Stomach (tissue), 9 donors: Measurements from ENCODE around the gene PDIA4. TPM values are rescaled to one million over a fixed set of nuclear protein-coding genes. Genes with fewer than 3 reads are reported as not detected.

Source experiments
- DNase-seq, 2 donors: peaks; one replicate each; pipeline versions ENCODE4 v3.0.0 to v3.0.0-alpha.2; 2013 to 2019
- H3K27ac ChIP-seq, 5 donors: fragments of 200-600 bp in 4 of 5; sonication (generic) in 4 of 5; one replicate each; pipeline ENCODE4 v1.5.1; 2013 to 2019; ENCODE audit warnings: mild to moderate bottlenecking in 1 of 5, moderate library complexity in 1 of 5
- H3K27me3 ChIP-seq, 3 donors: fragments of 200-600 bp; sonication (generic); one replicate each; pipeline ENCODE4 v1.5.1; 2017 to 2019; ENCODE audit warnings: mixed run types in 1 of 3
- H3K36me3 ChIP-seq, 4 donors: fragments of 200-600 bp; sonication (generic); 1 replicate in 3 of 4; 2 replicates in 1 of 4; pipeline ENCODE4 v1.5.1; 2016 to 2019
- H3K4me1 ChIP-seq, 4 donors: fragments of 200-600 bp; sonication (generic); one replicate each; pipeline ENCODE4 v1.5.1; 2016 to 2019
- H3K4me3 ChIP-seq, 4 donors: fragments of 200-600 bp; sonication (generic) in 3 of 4; one replicate each; pipeline ENCODE4 v1.5.1; 2016 to 2019; ENCODE audit warnings: mild to moderate bottlenecking in 1 of 4
- H3K9me3 ChIP-seq, 4 donors: fragments of 200-600 bp; sonication (generic); one replicate each; pipeline ENCODE4 v1.5.1; 2016 to 2019
- EP300 ChIP-seq: sonication (generic); formaldehyde crosslinking; IDR thresholded peaks from one replicate; pipeline ENCODE4 v1.6.1; 2017; ENCODE audit warnings: antibody characterized with exemption
- POLR2A ChIP-seq, 4 donors: fragments of 450-650 bp; IDR thresholded peaks; one replicate each; pipeline ENCODE4 v1.6.1; 2016; ENCODE audit warnings: antibody characterized with exemption in 4 of 4, control low read depth in 2 of 4, mild to moderate bottlenecking in 1 of 4, moderate library complexity in 1 of 4
- POLR2AphosphoS5 ChIP-seq, 3 donors: sonication (generic); formaldehyde crosslinking; IDR thresholded peaks; one replicate each; pipeline ENCODE4 v1.6.1; 2016; ENCODE audit warnings: antibody characterized with exemption in 3 of 3
- WGBS, 5 donors: extraction: QIAGEN DNeasy Blood & Tissue Kit in 3 of 5; methylation state at CpG; one replicate each; pipeline versions ENCODE4 v1.1.5 to v1.1.7; 2013 to 2018; 5-methylcytosine and 5-hydroxymethylcytosine counted together
- intact Hi-C: fragments of 100-400 bp; cut with DNase I; formaldehyde crosslinking; loops from one replicate; pipeline ENCODE4 v1.15.1; 2023; ENCODE audit warnings: low total_unique reads
- polyA plus RNA-seq, 3 donors: library from polyadenylated mRNA; stranded (reverse); fragments of 200-250 nt; gene quantifications; one replicate each; pipeline ENCODE4 v1.2.3, GENCODE V29; 2013
- total RNA-seq, 5 donors: library from RNA; depleted of rRNA; stranded (reverse); fragments of >200 nt; gene quantifications; one replicate each; pipeline versions ENCODE4 v1.1.0 to v1.2.3, GENCODE V29; 2014 to 2016
- TF ChIP-seq, protein P1 (sequence below), 7 experiments: fragments of 450-650 bp in 4 of 7; fragments of 200-600 bp in 3 of 7; sonication (generic) in 3 of 7; IDR thresholded peaks; one replicate each; pipeline ENCODE4 v1.5.1; 2016 to 2019; ENCODE audit warnings: antibody characterized with exemption in 7 of 7, control low read depth in 2 of 7, mild to moderate bottlenecking in 1 of 7
- donor health status: healthy with polysubstance abuse.
- donor health status: Bipolar disorder and iron deficiency.
- donor health status: healthy.

Gene PDIA4
- total and polyA plus RNA-seq, 8 donors: 13.7 to 185 (median 73.3) TPM

DNA sequence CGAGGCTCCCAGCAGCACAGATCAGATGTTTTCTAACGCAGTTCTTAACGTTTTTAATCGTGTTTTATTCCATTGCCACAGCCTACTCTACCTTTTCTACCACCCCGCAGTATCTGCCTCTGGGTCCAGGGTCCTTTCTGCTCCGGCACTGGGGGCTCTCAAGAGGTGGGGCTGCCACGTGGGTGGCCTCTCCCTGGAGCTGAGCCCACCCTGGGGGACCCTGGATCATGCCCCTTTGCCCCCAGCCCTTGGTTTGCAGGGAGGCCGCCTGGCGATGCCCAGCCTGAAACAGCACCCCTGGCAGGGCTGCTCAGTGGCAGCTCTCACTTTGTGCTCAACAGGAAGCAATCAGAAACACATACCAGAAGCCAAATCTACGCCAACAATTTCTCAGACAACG is 25.3 kb downstream of the PDIA4 start:
- TF ChIP-seq POLR2A (IDR thresholded peaks at IDR 0.05) (no peak), POLR2AphosphoS5 (IDR thresholded peaks at IDR 0.05) (no peak), EP300 (no peak)
- TF ChIP-seq, protein P1, sequence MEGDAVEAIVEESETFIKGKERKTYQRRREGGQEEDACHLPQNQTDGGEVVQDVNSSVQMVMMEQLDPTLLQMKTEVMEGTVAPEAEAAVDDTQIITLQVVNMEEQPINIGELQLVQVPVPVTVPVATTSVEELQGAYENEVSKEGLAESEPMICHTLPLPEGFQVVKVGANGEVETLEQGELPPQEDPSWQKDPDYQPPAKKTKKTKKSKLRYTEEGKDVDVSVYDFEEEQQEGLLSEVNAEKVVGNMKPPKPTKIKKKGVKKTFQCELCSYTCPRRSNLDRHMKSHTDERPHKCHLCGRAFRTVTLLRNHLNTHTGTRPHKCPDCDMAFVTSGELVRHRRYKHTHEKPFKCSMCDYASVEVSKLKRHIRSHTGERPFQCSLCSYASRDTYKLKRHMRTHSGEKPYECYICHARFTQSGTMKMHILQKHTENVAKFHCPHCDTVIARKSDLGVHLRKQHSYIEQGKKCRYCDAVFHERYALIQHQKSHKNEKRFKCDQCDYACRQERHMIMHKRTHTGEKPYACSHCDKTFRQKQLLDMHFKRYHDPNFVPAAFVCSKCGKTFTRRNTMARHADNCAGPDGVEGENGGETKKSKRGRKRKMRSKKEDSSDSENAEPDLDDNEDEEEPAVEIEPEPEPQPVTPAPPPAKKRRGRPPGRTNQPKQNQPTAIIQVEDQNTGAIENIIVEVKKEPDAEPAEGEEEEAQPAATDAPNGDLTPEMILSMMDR (IDR thresholded peaks at IDR 0.05): no peak
- peaks cover 46 to 68% (median 64%) of the 10 kb centered on the region in 4 donors for H3K36me3 ChIP-seq
- DNase-seq: no peak
- intact Hi-C loops: loop anchor here (10.0 kb wide), 1 partner anchor 62 kb away; no protein-coding TSS in a partner anchor
- no peaks in the 10 kb centered on the region for H3K9me3 ChIP-seq
- no peaks in the 10 kb centered on the region for H3K27me3 ChIP-seq
- H3K4me1 ChIP-seq: peaks cover 0 to 13% (median 0%) of the 10 kb centered on the region in 4 donors
- no peak overlapping the region for H3K4me3 ChIP-seq
- H3K27ac ChIP-seq: no peak overlapping the region
- WGBS, 5 donors: 86 to 89% (median 88%) methylated on average over 11 of the region's 11 CpGs

DNA sequence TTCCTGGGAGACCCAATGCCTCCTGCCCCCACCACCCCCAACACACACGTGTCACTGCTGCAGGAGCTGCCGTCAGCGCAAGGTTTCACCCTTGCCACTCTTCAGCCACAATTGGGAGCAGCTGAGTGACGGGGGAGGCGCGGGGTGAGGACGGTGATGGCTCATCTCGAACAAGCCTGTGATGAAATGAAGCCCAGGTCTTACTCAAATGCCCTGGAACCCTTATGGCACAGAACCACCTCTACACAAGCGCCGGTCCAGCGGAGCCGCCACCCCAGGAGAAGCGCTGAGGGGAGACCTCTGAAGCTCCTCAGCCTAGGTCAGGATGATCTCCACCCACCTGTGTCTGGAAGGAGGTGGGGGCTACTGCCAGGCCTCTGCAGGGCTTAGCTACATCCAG is 25.7 kb downstream of the PDIA4 start:
- Histone ChIP-seq H3K27ac (no peak overlapping the region), H3K4me1 (peaks cover 0 to 13% (median 0%) of the 10 kb centered on the region in 4 donors), H3K4me3 (no peak overlapping the region), H3K27me3 (no peaks in the 10 kb centered on the region), H3K36me3 (peaks cover 42 to 64% (median 60%) of the 10 kb centered on the region in 4 donors), H3K9me3 (no peaks in the 10 kb centered on the region)
- DNase-seq: no peak
- intact Hi-C loops: loop anchor here (10.0 kb wide), 1 partner anchor 62 kb away; no protein-coding TSS in a partner anchor
- TF ChIP-seq EP300 (no peak), POLR2A (IDR thresholded peaks at IDR 0.05) (no peak), POLR2AphosphoS5 (IDR thresholded peaks at IDR 0.05) (no peak)
- TF ChIP-seq, protein P1 (IDR thresholded peaks at IDR 0.05): no peak
- 94 to 97% (median 96%) methylated on average over 13 of the region's 13 CpGs for WGBS, 5 donors

DNA sequence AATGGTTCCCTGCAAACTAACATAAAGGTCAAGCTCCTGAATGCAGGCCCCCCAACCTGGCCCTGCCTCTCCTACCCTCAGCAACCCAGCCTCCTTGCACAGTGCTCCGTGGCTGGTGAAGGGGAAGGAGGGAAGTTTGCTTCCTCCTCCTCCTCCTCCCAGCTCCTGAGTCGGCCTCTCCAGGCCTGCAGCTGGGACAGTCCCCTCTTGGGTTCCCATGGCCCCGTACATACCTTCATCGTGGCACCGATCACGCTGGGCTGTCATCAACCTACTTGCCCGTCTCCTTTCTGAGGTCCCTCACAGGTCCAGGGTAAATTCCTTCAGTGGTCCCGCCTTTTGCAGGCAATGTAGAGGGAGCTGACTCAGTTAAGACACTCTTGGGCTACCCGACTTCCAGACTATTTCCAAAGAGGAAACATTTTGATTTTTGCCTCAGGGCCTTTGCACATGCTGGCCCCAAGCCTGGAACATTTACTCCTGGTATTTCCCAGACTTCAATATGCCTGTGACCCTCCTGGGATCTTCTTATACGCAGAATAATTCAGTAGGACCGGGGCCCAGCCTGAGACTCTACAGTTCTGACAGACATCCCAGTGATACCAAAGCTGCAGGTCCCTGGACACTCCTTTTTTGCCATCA is 26.8 kb downstream of the PDIA4 start:
- no peak for DNase-seq
- WGBS, 5 donors: 81 to 87% (median 84%) methylated on average over 11 of the region's 11 CpGs

DNA sequence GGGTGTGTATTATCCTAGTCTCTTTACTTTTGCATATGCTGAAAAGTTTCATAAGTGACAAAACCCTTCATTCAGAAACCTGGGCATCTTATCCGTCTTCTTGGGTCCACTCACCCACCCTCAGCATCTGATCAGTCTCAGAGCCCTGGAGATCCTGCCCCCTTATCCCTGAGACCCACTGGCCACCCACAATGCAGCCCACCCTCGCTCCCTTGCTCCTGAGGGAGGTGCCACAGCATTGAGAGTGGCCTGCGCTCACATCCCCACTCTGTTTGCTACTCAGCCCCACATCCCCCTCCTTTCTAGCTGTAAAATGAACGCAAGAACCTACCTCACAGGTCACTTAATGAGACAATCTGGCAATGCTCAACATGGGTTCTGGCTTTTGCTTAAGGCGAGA is 27.3 kb downstream of the PDIA4 start:
- H3K4me3 ChIP-seq: no peak overlapping the region
- DNase-seq: no peak
- H3K36me3 ChIP-seq: peaks cover 29 to 48% (median 44%) of the 10 kb centered on the region in 4 donors
- TF ChIP-seq POLR2AphosphoS5 (IDR thresholded peaks at IDR 0.05): no peak
- no peak for TF ChIP-seq EP300
- TF ChIP-seq, protein P1 (IDR thresholded peaks at IDR 0.05): no peak
- no peak for TF ChIP-seq POLR2A (IDR thresholded peaks at IDR 0.05)
- no peak overlapping the region for H3K27ac ChIP-seq
- H3K4me1 ChIP-seq: peaks cover 0 to 11% (median 0%) of the 10 kb centered on the region in 4 donors
- 80 to 85% (median 83%) methylated on average over 5 of the region's 5 CpGs for WGBS, 5 donors
- no peaks in the 10 kb centered on the region for H3K9me3 ChIP-seq
- intact Hi-C loops: loop anchor here (10.0 kb wide), 1 partner anchor 64 kb away; no protein-coding TSS in a partner anchor
- H3K27me3 ChIP-seq: no peaks in the 10 kb centered on the region

More for the DNA sequence above, 26.8 kb downstream of the PDIA4 start:
- peaks cover 32 to 54% (median 49%) of the 10 kb centered on the region in 4 donors for H3K36me3 ChIP-seq
- H3K4me3 ChIP-seq: no peak overlapping the region
- H3K27ac ChIP-seq: no peak overlapping the region
- TF ChIP-seq POLR2A (IDR thresholded peaks at IDR 0.05): no peak
- TF ChIP-seq POLR2AphosphoS5 (IDR thresholded peaks at IDR 0.05): no peak
- TF ChIP-seq, protein P1 (IDR thresholded peaks at IDR 0.05): no peak
- no peak for TF ChIP-seq EP300
- H3K9me3 ChIP-seq: no peaks in the 10 kb centered on the region
- H3K4me1 ChIP-seq: peaks cover 0 to 13% (median 0%) of the 10 kb centered on the region in 4 donors
- intact Hi-C loops: loop anchor here (10.0 kb wide), 1 partner anchor 63 kb away; no protein-coding TSS in a partner anchor
- H3K27me3 ChIP-seq: no peaks in the 10 kb centered on the region
